GM12864 (cell line): ENCODE data around the gene PTPRM.

Experiments used
- DNase-seq: peaks from one replicate; pipeline ENCODE4 v3.0.0-alpha.2; 2011; ENCODE audit warnings: low read depth
- H3K4me3 ChIP-seq: 2 replicates; pipeline ENCODE4 v1.5.1; 2011; ENCODE audit warnings: mild to moderate bottlenecking, low read depth, low read length, control low read depth
- TF ChIP-seq, protein P1 (sequence below): IDR thresholded peaks from 2 replicates; pipeline ENCODE4 v1.5.1; 2011; ENCODE audit warnings: low read depth, mild to moderate bottlenecking, moderate library complexity, low read length, control low read depth, inconsistent platforms; ENCODE audit errors: missing control alignments

PTPRM gene

DNA sequence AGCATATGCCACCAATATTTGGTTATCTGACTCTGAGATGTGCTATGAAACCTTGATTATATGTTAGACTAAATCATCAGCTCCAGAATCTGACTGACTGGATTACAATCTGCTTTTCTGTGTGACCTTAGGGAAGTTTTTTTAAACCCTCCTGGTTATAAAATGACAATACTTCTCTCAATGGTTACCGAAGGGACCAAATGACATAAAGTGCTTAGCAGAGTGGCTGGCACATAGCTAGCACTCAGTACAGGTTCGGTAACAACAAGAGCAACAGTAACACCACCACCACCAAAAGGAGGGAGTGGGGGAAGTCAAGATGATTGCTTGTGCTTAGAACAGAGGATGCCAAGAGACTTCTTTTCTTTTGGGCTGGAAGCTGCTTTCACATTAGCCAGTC, 306.2 kb downstream of the PTPRM start:
- DNase-seq: no peak
- no peak overlapping the region for H3K4me3 ChIP-seq
- TF ChIP-seq, protein P1, sequence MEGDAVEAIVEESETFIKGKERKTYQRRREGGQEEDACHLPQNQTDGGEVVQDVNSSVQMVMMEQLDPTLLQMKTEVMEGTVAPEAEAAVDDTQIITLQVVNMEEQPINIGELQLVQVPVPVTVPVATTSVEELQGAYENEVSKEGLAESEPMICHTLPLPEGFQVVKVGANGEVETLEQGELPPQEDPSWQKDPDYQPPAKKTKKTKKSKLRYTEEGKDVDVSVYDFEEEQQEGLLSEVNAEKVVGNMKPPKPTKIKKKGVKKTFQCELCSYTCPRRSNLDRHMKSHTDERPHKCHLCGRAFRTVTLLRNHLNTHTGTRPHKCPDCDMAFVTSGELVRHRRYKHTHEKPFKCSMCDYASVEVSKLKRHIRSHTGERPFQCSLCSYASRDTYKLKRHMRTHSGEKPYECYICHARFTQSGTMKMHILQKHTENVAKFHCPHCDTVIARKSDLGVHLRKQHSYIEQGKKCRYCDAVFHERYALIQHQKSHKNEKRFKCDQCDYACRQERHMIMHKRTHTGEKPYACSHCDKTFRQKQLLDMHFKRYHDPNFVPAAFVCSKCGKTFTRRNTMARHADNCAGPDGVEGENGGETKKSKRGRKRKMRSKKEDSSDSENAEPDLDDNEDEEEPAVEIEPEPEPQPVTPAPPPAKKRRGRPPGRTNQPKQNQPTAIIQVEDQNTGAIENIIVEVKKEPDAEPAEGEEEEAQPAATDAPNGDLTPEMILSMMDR: no peak

GRCh38 chr18:7876354-7877104, 309.4 kb downstream of the PTPRM start:
- no peak for DNase-seq
- TF ChIP-seq, protein P1: no peak
- no peak overlapping the region for H3K4me3 ChIP-seq

DNA sequence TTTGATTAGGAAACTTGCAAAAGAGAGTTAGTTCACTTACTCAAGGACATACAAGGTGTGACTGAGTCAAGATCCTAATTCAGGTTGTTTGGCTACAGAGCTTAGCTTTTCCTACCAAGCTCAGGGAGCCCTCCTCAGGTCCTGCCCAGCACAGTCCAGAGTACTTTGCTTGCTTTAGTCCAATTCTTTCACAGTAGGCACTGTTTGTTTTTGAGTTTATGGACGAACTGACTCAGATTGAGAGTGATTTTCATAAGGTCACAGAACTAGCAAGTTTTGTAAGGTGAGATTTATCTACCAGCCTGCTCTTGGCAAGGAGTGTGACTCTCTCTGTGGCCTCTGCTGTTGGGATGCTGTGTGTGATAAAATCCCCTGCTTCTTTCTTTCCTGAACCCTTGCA, 310.5 kb downstream of the PTPRM start:
- H3K4me3 ChIP-seq: no peak overlapping the region
- no peak for DNase-seq
- TF ChIP-seq, protein P1: no peak

DNA sequence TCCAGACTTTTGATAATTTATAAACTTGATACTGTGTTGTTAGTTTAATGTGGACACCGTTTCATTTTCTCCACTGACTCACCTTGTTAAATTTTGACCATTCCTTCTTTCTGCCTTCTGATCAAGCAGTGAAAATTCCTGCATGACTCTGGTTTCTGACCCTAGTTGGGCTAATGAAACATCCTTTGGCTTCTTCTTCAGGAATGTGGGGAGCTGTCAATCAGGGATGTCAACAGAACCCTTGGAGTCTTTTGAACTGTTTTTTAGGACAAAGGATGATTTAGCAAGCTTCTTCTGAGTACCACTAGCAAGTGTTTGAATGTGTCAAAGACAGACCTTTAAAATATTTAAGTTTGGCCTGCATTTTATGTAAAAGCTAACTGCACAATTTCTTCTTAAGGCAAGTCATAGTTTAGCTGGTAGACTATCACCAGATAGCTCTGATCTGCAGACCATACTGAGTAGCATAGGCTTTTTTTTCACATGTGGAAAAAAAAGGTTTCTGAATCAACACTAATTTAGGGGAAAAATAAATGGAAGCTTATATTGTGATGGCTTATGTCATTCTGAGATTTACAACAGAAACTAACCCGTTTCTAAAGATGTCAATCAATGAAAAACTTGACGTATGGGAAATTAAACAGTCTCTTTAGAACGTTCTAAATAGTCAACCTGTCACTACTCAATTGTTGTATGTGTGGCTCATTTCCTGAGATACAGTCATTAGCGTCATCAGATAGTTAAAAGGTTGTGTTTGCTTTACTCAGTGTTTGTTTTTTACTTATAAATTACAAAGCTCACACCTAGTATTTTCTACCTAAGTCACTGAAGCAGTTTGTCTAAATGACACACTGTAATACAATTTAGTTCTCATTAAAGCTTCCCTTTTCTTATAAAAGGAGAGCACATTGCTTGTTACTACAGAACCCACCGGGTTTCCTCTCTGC, 311.4 kb downstream of the PTPRM start:
- H3K4me3 ChIP-seq: no peak overlapping the region
- DNase-seq: no peak
- TF ChIP-seq, protein P1: no peak

DNA sequence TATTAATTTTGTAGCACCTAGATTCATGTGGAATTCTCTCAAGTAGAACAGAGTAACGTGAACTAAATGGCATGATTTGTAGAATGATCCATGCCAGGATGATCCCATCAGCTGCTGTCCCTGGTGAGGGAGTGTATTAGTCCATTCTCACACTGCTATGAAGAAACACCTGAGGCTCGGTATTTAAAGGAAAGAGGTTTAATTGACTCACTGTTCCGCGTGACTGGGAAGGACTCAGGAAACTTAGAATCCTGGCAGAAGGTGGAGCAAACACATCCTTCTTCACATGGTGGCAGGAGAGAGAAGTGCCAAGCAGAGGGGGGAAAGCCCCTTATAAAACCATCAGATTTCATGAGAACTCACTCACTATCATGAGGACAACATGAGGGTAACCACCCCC, 312.6 kb downstream of the PTPRM start:
- DNase-seq: no peak
- no peak overlapping the region for H3K4me3 ChIP-seq
- TF ChIP-seq, protein P1: no peak

GRCh38 chr18:7885865-7886264, 318.7 kb downstream of the PTPRM start:
- TF ChIP-seq, protein P1: no peak
- DNase-seq: no peak
- no peak overlapping the region for H3K4me3 ChIP-seq
